Glutamatergic neuron (in vitro differentiated cells): ENCODE measurements around the gene TRIM9. TPM values are rescaled to one million over a fixed set of nuclear protein-coding genes. Genes with fewer than 3 reads are reported as not detected.
"Not testable (repeated sequence)": the region's sequence is repeated elsewhere in the genome, so short reads cannot be mapped to it uniquely, and the experiment has no call there.

Source experiments
- DNase-seq: peaks from one replicate; pipeline ENCODE4 v3.0.0; 2022
- H3K27ac Mint-ChIP-seq: one replicate; pipeline ENCODE4 v1.8.0; 2020; ENCODE audit warnings: mild to moderate bottlenecking, mixed read lengths, inconsistent platforms; ENCODE audit not compliant: unreplicated experiment
- H3K27me3 Mint-ChIP-seq: one replicate; pipeline ENCODE4 v1.8.0; 2020; ENCODE audit warnings: mild to moderate bottlenecking, moderate library complexity, mixed read lengths, inconsistent platforms; ENCODE audit not compliant: unreplicated experiment
- H3K36me3 Mint-ChIP-seq: one replicate; pipeline ENCODE4 v1.8.0; 2020; ENCODE audit warnings: mild to moderate bottlenecking, mixed read lengths, inconsistent platforms; ENCODE audit not compliant: unreplicated experiment
- H3K4me1 Mint-ChIP-seq: one replicate; pipeline ENCODE4 v1.8.0; 2020; ENCODE audit warnings: mild to moderate bottlenecking, low read depth, mixed read lengths, inconsistent platforms; ENCODE audit not compliant: unreplicated experiment
- H3K4me3 Mint-ChIP-seq: one replicate; pipeline ENCODE4 v1.8.0; 2020; ENCODE audit warnings: mild to moderate bottlenecking, mixed read lengths, inconsistent platforms; ENCODE audit not compliant: unreplicated experiment
- H3K9me3 Mint-ChIP-seq: one replicate; pipeline ENCODE4 v1.8.0; 2020; ENCODE audit warnings: mild to moderate bottlenecking, moderate library complexity, mixed read lengths, inconsistent platforms; ENCODE audit not compliant: unreplicated experiment
- total RNA-seq: library from RNA; stranded (reverse); fragmentation: NEBNext Ultra II Directional; extraction: Animal tissue kit (Norgen Biotek cat#: 25700); gene quantifications from one replicate; pipeline ENCODE4 v1.2.1, GENCODE V29; 2021; ENCODE audit not compliant: unreplicated experiment
- TF ChIP-seq, protein P1 (sequence below): fragments of 200-600 bp; sonication (generic); IDR thresholded peaks from one replicate; pipeline ENCODE4 v1.5.0; 2021; ENCODE audit not compliant: partially characterized antibody, unreplicated experiment

TRIM9 gene
- total RNA-seq, 1 donor from 2014 or later: 11.9 TPM

- TF ChIP-seq, protein P1, sequence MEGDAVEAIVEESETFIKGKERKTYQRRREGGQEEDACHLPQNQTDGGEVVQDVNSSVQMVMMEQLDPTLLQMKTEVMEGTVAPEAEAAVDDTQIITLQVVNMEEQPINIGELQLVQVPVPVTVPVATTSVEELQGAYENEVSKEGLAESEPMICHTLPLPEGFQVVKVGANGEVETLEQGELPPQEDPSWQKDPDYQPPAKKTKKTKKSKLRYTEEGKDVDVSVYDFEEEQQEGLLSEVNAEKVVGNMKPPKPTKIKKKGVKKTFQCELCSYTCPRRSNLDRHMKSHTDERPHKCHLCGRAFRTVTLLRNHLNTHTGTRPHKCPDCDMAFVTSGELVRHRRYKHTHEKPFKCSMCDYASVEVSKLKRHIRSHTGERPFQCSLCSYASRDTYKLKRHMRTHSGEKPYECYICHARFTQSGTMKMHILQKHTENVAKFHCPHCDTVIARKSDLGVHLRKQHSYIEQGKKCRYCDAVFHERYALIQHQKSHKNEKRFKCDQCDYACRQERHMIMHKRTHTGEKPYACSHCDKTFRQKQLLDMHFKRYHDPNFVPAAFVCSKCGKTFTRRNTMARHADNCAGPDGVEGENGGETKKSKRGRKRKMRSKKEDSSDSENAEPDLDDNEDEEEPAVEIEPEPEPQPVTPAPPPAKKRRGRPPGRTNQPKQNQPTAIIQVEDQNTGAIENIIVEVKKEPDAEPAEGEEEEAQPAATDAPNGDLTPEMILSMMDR: no peak
- Mint-ChIP-seq H3K36me3 (no peaks in the 10 kb centered on the region), H3K27me3 (peaks cover 1% of the 10 kb centered on the region), H3K9me3 (peaks cover 6% of the 10 kb centered on the region), H3K27ac (no peak overlapping the region), H3K4me3 (no peak overlapping the region), H3K4me1 (no peaks in the 10 kb centered on the region)
- no peak for DNase-seq
These were observed 133.2 kb downstream of the TRIM9 start for GRCh38 chr14:50961605-50962221.

GRCh38 chr14:50957296-50957695 is 137.6 kb downstream of the TRIM9 start:
- DNase-seq: no peak
- H3K9me3 Mint-ChIP-seq: peaks cover 2% of the 10 kb centered on the region
- no peak overlapping the region for H3K27ac Mint-ChIP-seq
- peaks cover 3% of the 10 kb centered on the region for H3K27me3 Mint-ChIP-seq
- TF ChIP-seq, protein P1: no peak
- H3K4me1 Mint-ChIP-seq: no peaks in the 10 kb centered on the region
- no peak overlapping the region for H3K4me3 Mint-ChIP-seq
- no peaks in the 10 kb centered on the region for H3K36me3 Mint-ChIP-seq

GRCh38 chr14:50956421-50956820 is 138.5 kb downstream of the TRIM9 start:
- H3K4me1 Mint-ChIP-seq, H3K27ac Mint-ChIP-seq, H3K36me3 Mint-ChIP-seq, H3K4me3 Mint-ChIP-seq, H3K27me3 Mint-ChIP-seq, H3K9me3 Mint-ChIP-seq, DNase-seq: not testable (repeated sequence)

GRCh38 chr14:50955373-50956043 is 139.4 kb downstream of the TRIM9 start:
- TF ChIP-seq, protein P1: peak; percentile 20

GRCh38 chr14:50954811-50955372 is 140.0 kb downstream of the TRIM9 start:
- H3K27ac Mint-ChIP-seq: peak overlapping the region; percentile 81
- H3K27me3 Mint-ChIP-seq: peaks cover 2% of the 10 kb centered on the region
- DNase-seq: no peak

More at GRCh38 chr14:50955373-50956043, 139.4 kb downstream of the TRIM9 start:
- H3K27me3 Mint-ChIP-seq: peaks cover 2% of the 10 kb centered on the region
- DNase-seq: peak; percentile 69
- H3K4me1 Mint-ChIP-seq: peaks cover 3% of the 10 kb centered on the region
- no peak overlapping the region for H3K4me3 Mint-ChIP-seq
- H3K27ac Mint-ChIP-seq: peak overlapping the region; percentile 81
- no peaks in the 10 kb centered on the region for H3K36me3 Mint-ChIP-seq
- peaks cover 4% of the 10 kb centered on the region for H3K9me3 Mint-ChIP-seq

More at GRCh38 chr14:50954811-50955372, 140.0 kb downstream of the TRIM9 start:
- peaks cover 4% of the 10 kb centered on the region for H3K9me3 Mint-ChIP-seq
- TF ChIP-seq, protein P1: peak; percentile 59
- H3K4me1 Mint-ChIP-seq: peaks cover 3% of the 10 kb centered on the region
- no peak overlapping the region for H3K4me3 Mint-ChIP-seq
- H3K36me3 Mint-ChIP-seq: no peaks in the 10 kb centered on the region
